Osteoblast (primary cell): ENCODE data around the gene DBN1. TPM values are rescaled to one million over a fixed set of nuclear protein-coding genes. Genes with fewer than 3 reads are reported as not detected.
A peak's percentile ranks its signal among the peaks of the same experiment; 100 is the strongest.

Experiments used
- DNase-seq: peaks from one replicate; pipeline ENCODE4 v3.0.0; 2011; ENCODE audit warnings: low spot score, mixed read lengths; ENCODE audit not compliant: insufficient read length; ENCODE audit errors: missing footprints
- H2AFZ ChIP-seq: 2 replicates; pipeline ENCODE4 v1.6.0; 2011; ENCODE audit warnings: mild to moderate bottlenecking, low read length
- H3K27ac ChIP-seq: 2 replicates; pipeline ENCODE4 v1.5.1; 2011; ENCODE audit warnings: mild to moderate bottlenecking, low read depth, low read length, moderate library complexity
- H3K27me3 ChIP-seq: 2 replicates; pipeline ENCODE4 v1.6.0; 2012; ENCODE audit warnings: mild to moderate bottlenecking, control low read depth, inconsistent platforms, low read length, moderate library complexity; ENCODE audit not compliant: insufficient read depth
- H3K36me3 ChIP-seq: 2 replicates; pipeline ENCODE4 v1.5.1; 2011; ENCODE audit warnings: mild to moderate bottlenecking, low read length, control low read depth, moderate library complexity; ENCODE audit not compliant: insufficient read depth
- H3K4me1 ChIP-seq: 2 replicates; pipeline ENCODE4 v1.5.1; 2011; ENCODE audit warnings: mild to moderate bottlenecking, low read length, control low read depth, moderate library complexity; ENCODE audit not compliant: insufficient read depth
- H3K4me2 ChIP-seq: 2 replicates; pipeline ENCODE4 v1.6.0; 2011; ENCODE audit warnings: mild to moderate bottlenecking, low read length; ENCODE audit not compliant: insufficient read depth
- H3K4me3 ChIP-seq: fragments of 200-600 bp; sonication (generic); 3 replicates; pipeline ENCODE4 v1.5.1; 2012; ENCODE audit warnings: mild to moderate bottlenecking, low read length, inconsistent platforms; ENCODE audit not compliant: insufficient read depth
- H3K79me2 ChIP-seq: 2 replicates; pipeline ENCODE4 v1.6.0; 2012; ENCODE audit warnings: mild to moderate bottlenecking, low read length, control low read depth, inconsistent platforms; ENCODE audit not compliant: insufficient read depth
- H3K9me3 ChIP-seq: 2 replicates; pipeline ENCODE4 v1.5.1; 2011; ENCODE audit warnings: low read depth, low read length, control low read depth
- H4K20me1 ChIP-seq: 2 replicates; pipeline ENCODE4 v1.6.0; 2012; ENCODE audit warnings: mild to moderate bottlenecking, low read length, control low read depth; ENCODE audit not compliant: insufficient read depth
- total RNA-seq: library from RNA; depleted of rRNA; stranded (reverse); fragments of >200 nt; gene quantifications from 2 replicates; pipeline ENCODE4 v1.2.3, GENCODE V29; 2012
- TF ChIP-seq, protein P1 (sequence below): IDR thresholded peaks from 2 replicates; pipeline ENCODE4 v1.5.1; 2011; ENCODE audit warnings: mild to moderate bottlenecking, low read depth, low read length, moderate library complexity; ENCODE audit errors: extremely low read depth

Gene DBN1
- total RNA-seq, 1 donor, result 139 TPM

DNA sequence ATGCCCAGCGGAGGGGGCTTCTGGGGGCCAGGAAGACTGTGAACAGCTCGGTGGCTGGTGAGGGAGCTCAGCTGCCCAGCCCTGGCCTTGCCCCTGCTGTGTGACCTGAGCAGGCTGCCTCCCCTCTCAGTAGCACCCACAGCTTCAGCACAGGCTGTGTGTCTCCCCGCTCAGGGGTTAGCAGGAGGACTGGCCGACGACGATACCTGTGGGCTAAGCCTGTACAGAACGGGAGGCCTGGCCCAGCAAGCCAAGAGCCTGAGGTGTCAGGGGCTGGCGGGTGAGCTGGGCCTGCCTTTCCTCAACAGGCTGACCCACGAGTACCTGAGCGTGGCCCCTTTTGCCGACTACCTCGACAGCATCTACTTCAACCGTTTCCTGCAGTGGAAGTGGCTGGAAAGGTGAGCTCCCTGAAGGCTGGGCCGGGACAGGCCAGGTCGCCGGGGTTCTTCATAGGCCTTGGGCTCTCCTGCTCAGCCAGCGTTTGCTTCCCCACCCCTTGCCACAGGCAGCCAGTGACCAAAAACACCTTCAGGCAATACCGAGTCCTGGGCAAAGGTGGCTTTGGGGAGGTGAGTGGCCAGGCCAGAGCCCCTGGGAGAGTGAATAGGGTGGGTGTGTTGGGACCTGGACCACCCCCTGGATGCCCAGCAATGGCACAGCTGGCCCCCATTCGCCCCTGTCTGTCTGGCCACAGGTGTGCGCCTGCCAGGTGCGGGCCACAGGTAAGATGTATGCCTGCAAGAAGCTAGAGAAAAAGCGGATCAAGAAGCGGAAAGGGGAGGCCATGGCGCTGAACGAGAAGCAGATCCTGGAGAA, 40.4 kb downstream of the DBN1 start:
- no peak overlapping the region for H2AFZ ChIP-seq
- no peak overlapping the region for H3K4me3 ChIP-seq
- H3K36me3 ChIP-seq, result peaks cover 24% of the 10 kb centered on the region
- DNase-seq, result peak; percentile 73
- H3K27me3 ChIP-seq, result no peaks in the 10 kb centered on the region
- no peak overlapping the region for H3K4me2 ChIP-seq
- H4K20me1 ChIP-seq, result peaks cover 10% of the 10 kb centered on the region
- peaks cover 2% of the 10 kb centered on the region for H3K4me1 ChIP-seq
- no peaks in the 10 kb centered on the region for H3K9me3 ChIP-seq
- TF ChIP-seq, protein P1, sequence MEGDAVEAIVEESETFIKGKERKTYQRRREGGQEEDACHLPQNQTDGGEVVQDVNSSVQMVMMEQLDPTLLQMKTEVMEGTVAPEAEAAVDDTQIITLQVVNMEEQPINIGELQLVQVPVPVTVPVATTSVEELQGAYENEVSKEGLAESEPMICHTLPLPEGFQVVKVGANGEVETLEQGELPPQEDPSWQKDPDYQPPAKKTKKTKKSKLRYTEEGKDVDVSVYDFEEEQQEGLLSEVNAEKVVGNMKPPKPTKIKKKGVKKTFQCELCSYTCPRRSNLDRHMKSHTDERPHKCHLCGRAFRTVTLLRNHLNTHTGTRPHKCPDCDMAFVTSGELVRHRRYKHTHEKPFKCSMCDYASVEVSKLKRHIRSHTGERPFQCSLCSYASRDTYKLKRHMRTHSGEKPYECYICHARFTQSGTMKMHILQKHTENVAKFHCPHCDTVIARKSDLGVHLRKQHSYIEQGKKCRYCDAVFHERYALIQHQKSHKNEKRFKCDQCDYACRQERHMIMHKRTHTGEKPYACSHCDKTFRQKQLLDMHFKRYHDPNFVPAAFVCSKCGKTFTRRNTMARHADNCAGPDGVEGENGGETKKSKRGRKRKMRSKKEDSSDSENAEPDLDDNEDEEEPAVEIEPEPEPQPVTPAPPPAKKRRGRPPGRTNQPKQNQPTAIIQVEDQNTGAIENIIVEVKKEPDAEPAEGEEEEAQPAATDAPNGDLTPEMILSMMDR, result no peak
- no peak overlapping the region for H3K27ac ChIP-seq
- H3K79me2 ChIP-seq, result peaks cover 17% of the 10 kb centered on the region

DNA sequence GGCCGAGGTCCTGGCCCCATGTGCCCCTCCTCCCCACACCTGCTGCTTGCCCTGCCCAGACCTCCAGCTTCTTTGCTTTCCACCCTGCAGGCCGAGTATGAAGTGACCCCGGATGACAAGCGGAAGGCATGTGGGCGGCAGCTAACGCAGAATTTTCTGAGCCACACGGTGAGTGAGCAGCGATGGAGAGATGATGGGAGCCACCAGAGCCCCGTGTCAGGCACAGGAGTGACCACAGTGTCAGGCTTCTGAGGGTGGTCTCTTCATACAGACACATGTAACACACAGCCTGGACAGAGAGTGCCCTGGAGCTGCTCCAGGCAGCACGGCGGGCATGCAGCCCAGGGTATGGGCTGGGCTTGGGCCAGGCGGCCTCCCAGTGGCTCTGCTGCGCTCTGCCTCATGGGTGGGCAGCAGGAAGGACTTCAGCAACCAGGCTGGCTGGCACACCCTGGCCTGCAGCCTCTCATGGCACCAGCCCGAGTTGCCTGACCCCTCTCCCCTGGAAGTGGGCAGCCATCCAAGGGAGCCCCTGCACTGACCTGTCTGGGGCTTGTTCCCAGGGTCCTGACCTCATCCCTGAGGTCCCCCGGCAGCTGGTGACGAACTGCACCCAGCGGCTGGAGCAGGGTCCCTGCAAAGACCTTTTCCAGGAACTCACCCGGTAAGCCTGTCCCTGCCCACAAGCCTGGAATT, 41.1 kb downstream of the DBN1 start:
- Histone ChIP-seq H3K79me2 (peaks cover 25% of the 10 kb centered on the region), H4K20me1 (peaks cover 11% of the 10 kb centered on the region), H3K36me3 (peaks cover 21% of the 10 kb centered on the region), H3K27me3 (no peaks in the 10 kb centered on the region), H3K4me1 (peaks cover 9% of the 10 kb centered on the region), H3K4me3 (no peak overlapping the region), H2AFZ (no peak overlapping the region), H3K4me2 (no peak overlapping the region), H3K9me3 (no peaks in the 10 kb centered on the region), H3K27ac (no peak overlapping the region)
- TF ChIP-seq, protein P1, result no peak
- peak; percentile 41 for DNase-seq

DNA sequence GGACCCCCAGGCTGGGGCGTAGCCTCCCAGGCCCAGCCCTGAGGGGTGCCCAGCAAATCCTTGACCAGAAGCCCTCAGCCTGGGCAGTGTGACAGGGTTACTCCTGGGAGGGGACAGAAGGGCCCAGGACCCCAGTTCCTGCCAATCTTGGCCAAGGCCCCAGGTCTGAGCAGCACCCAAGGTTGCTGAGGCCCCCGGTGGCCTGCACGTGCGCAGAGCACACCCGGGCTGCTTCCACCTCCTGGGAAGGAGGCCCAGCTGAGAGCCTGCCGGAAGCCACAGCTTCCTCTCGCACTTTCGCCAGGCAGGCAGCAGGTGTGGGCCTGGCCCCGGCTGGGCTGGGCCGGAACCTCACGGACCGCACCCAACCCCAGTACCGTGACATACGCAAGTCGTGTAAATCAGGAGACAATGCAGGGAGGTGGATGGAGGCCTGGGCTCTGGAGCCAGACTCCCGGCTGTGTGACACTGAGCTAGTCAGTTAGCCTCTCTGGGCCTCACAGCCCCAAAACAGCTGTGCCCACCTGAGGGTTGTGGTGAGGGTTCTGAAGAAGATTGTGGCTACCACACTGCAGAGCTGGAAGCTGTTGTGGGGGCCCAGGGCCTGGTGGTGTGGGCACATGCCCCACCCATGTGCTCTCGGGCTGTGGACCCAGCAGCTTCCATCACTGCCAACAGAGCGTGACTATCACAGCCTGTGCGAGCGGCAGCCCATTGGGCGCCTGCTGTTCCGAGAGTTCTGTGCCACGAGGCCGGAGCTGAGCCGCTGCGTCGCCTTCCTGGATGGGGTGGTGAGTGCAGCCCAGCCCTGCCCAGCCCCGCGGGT, 41.9 kb downstream of the DBN1 start:
- Histone ChIP-seq H4K20me1 (peaks cover 15% of the 10 kb centered on the region), H3K27ac (no peak overlapping the region), H2AFZ (no peak overlapping the region), H3K4me1 (peaks cover 13% of the 10 kb centered on the region), H3K36me3 (peaks cover 21% of the 10 kb centered on the region), H3K79me2 (peaks cover 30% of the 10 kb centered on the region), H3K27me3 (no peaks in the 10 kb centered on the region), H3K4me3 (no peak overlapping the region), H3K9me3 (no peaks in the 10 kb centered on the region), H3K4me2 (no peak overlapping the region)
- TF ChIP-seq, protein P1, result no peak
- peak; percentile 75 for DNase-seq
